GM12864 (cell line): ENCODE data around the gene DDX39B.
"Not testable (repeated sequence)": the region's sequence is repeated elsewhere in the genome, so short reads cannot be mapped to it uniquely, and the experiment has no call there.

Experiments
- DNase-seq: peaks from one replicate; pipeline ENCODE4 v3.0.0-alpha.2; 2011; ENCODE audit warnings: low read depth
- H3K4me3 ChIP-seq: 2 replicates; pipeline ENCODE4 v1.5.1; 2011; ENCODE audit warnings: mild to moderate bottlenecking, low read depth, low read length, control low read depth
- TF ChIP-seq, protein P1 (sequence below): IDR thresholded peaks from 2 replicates; pipeline ENCODE4 v1.5.1; 2011; ENCODE audit warnings: low read depth, mild to moderate bottlenecking, moderate library complexity, low read length, control low read depth, inconsistent platforms; ENCODE audit errors: missing control alignments

DDX39B gene

DNA sequence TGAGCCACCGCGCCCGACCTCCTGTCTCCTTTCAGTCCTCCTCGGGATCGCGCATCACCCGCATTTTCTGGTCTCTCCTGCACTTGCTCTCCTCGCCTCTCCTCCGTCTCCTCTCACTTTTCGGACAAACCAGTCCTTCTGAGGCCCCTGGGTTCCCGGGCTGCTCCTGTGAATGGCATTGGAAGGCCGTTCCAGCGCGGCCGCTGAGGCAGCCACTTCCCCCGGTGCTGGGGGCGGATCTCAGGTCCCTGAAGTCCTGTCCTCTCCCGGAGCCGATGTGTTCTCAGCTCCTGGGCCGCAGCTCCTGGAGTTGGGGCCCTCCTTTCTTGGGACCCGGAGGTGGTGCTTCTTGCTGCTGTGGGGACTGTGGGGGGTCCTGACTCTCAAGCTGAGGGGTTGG lies 43.1 kb downstream of the DDX39B start:
- TF ChIP-seq, protein P1, sequence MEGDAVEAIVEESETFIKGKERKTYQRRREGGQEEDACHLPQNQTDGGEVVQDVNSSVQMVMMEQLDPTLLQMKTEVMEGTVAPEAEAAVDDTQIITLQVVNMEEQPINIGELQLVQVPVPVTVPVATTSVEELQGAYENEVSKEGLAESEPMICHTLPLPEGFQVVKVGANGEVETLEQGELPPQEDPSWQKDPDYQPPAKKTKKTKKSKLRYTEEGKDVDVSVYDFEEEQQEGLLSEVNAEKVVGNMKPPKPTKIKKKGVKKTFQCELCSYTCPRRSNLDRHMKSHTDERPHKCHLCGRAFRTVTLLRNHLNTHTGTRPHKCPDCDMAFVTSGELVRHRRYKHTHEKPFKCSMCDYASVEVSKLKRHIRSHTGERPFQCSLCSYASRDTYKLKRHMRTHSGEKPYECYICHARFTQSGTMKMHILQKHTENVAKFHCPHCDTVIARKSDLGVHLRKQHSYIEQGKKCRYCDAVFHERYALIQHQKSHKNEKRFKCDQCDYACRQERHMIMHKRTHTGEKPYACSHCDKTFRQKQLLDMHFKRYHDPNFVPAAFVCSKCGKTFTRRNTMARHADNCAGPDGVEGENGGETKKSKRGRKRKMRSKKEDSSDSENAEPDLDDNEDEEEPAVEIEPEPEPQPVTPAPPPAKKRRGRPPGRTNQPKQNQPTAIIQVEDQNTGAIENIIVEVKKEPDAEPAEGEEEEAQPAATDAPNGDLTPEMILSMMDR = no peak
- no peak for DNase-seq
- H3K4me3 ChIP-seq = peak overlapping the region; percentile 70

DNA sequence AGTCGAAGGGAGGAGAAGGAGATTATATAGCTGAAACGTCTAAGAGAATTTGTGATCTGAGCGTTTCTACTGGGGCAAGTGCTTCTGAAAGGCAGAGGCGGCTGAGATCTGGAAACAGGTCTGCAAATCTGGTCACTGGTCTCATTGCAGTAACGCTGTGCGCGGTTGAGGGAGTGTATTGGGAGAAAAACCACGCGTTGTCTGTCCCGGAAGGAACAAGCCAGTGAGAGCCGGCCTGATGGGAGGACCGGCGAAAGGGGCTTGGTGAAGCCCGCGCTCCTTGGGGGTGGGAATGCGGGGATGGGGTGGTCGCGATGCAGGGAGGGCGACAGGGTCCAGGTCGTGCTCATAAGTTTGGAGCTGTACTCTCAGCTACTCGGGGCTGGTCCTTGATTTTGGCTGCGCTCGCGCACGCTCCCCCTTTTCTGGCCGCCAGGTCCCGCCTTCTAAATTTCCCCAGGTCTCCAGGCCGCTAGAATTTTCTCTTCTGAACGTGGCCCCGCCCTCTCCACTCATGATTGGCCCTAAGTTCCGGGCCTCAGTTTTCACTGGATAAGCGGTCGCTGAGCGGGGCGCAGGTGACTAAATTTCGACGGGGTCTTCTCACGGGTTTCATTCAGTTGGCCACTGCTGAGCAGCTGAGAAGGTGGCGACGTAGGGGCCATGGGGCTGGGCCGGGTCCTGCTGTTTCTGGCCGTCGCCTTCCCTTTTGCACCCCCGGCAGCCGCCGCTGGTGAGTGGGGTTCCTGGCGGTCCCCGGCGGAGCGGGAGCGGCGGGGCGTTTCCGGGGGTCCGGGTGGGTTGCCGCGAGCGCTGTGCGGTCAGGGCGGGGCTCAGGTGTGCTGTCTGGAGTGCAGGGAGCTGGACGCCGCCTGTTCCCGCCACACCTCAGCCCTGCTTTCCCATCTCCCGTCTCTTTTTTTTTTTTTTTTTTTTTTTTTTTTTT lies 44.0 kb downstream of the DDX39B start, which contains the start of gene MICB:
Gene MICB (plus strand): TSS at position 615 of the 946 bp plus-strand sequence. CDS start 49 bp downstream, at position 664.
- peak; percentile 56 for DNase-seq
- H3K4me3 ChIP-seq = peak within 1 kb of the TSS; percentile 70
- TF ChIP-seq, protein P1 = no peak

DNA sequence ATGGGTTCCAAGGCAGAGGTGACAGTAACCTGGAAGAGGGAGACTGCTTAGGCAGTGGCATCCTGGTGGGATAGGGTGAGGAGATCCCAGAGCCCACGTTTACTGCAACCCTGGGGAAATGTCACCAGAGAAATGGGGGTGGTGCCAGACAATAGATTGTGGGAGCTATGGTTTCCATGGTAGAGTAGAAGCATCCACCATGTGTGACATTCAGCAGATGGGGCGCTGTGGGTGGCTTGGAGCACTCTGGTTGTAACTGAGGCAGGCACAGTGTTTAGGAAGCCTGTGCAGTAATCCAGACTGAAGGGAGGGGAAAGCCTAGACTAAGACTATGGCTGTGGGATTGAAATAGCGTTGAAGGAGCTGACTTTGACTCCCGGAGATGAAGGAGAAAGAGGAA lies 45.0 kb downstream of the DDX39B start:
- DNase-seq = not testable (repeated sequence)
- peak overlapping the region; percentile 70 for H3K4me3 ChIP-seq

DNA sequence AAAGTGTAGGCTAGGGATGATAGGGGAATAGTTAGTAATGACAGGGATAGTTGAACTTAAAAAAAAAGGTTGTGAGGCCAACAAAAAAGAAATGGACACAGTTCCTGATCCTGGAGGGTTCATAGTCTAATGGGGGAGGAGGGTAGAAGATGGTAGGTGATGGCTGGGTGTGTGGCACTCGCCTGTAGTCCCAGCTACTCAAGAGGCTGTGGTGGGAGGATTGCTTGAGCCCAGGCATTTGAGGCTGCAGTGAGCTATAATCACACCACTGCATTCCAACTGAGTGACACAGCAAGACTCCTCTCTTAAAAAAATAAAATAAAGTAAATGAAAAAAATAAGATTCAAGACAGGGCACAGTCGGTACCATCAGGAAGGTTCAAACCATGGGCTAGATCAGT lies 46.2 kb downstream of the DDX39B start:
- TF ChIP-seq, protein P1 = no peak

DNA sequence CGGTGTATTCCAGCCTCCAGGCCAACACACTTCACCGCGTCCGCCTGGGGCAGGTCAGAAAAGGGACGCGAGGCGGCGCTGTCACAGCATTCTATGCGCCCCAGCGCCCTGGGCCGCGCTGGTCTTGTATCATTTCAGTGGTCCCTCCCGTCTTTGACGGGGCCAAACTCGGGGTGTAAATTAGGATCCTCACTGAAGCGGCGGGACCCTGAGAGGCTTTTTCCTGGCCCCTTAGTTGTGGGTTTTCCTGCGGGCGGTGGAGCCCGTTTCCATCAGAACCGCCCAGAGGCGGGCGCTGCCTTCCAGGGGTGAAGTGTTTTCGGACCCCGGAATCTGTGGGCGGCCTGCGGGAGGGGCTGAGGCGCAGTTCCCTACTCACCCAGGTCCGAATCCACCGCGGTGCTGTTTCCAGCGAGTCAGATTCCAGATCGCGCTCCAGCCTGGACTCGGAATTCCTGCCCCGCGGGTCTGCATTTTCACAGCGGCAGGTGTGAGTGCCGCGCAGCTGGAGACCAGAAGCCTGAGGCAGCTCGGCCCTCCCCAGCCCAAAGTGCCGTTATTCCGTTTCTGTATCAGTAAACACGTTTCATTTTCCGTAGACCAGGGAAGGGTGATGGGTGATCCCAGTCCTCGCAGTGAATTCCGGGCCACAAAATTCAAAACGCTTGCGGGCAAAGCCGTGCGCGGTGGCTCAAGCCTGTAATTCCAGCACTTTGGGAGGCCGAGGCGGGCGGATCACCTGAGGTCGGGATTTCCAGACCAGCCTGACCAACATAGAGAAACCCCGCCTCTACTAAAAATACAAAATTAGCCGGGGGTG lies 47.7 kb downstream of the DDX39B start:
- TF ChIP-seq, protein P1 = peak; percentile 88
- no peak for DNase-seq
- peak overlapping the region; percentile 70 for H3K4me3 ChIP-seq

More for the DNA sequence above, 46.2 kb downstream of the DDX39B start:
- no peak for DNase-seq
- H3K4me3 ChIP-seq = peak overlapping the region; percentile 70

DNA sequence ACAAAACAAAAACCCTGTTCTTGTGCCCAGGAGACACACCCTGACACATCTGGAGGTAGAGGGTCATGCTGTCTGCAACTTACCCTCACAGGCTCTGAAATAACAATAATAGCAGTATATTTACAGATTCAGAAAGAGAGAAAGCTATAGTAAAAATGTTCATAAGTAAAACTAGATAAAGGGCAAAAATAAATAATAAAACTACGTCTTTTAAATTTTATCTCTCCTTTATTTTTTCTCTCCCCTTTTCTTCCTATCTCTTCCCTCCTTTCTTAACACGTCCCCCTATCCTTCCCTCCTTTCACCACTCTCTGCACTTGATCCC lies 48.3 kb downstream of the DDX39B start:
- not testable (repeated sequence) for DNase-seq
- peak overlapping the region; percentile 70 for H3K4me3 ChIP-seq

DNA sequence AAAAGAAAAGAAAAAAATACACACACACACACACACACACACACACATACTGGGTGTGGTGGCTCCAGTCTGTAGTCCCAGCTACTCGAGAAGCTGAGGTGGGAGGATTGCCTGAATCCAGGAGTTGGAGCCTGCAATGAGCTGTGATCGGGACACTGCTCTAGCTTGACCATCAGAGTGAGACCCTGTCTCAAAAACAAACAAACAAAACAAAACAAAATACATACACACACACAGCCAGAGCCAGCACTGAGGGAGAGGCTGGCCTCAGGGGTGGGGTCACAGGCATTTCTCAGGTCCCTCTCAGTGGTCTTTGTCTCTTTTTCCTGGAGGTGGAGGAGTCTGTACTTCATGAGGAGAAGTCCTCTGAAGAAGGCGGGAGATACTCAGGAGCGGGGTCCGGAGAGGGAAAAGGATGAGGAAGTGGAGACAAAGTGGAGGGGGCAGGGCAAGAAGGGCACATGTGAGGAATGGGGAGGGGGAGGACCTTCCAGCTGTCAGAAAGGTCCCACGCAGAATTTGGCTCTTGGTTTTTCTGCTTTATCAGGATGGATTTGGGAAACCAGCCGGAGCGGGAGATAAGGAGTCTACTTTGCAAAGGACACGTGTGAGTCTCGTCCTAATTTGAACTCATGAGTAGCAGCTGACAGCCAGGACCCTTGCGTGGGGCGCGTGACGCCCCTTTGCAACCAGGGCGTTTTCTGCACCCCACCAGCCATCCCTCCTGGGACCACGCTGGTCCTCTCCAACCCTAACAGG lies 51.5 kb downstream of the DDX39B start:
- no peak overlapping the region for H3K4me3 ChIP-seq
- DNase-seq = no peak
- TF ChIP-seq, protein P1 = no peak
